ENCODE results near the gene CFAP45. TPM values are rescaled to one million over a fixed set of nuclear protein-coding genes. Genes with fewer than 3 reads are reported as not detected.

Gene CFAP45
- total RNA-seq, 1 experiment from 2014 or later, result 0.40 TPM

- Mint-ChIP-seq H3K36me3 (ENCODE audit: insufficient read depth, unreplicated experiment) (no peaks in the 10 kb centered on the region), H3K27ac (ENCODE audit: low read depth, unreplicated experiment) (no peak overlapping the region), H3K4me3 (ENCODE audit: unreplicated experiment) (no peak overlapping the region), H3K4me1 (ENCODE audit: insufficient read depth, unreplicated experiment) (peaks cover 12% of the 10 kb centered on the region), H3K9me3 (ENCODE audit: unreplicated experiment) (no peaks in the 10 kb centered on the region), H3K27me3 (ENCODE audit: insufficient read depth, unreplicated experiment) (no peaks in the 10 kb centered on the region)
- ChIA-PET POLR2A (no interaction called here), CTCF (interaction anchor here (0.6 to 52.4 kb wide), 7 partner anchors 14 to 154 kb away, joined by 3 to 1675 read pairs (median 5); partner anchors contain the start of gene IGSF9)
- no TSS peak for BruUV-seq (replicated peaks)
- no peak for DNase-seq (ENCODE audit: unreplicated experiment)
- intact Hi-C loops (cut with micrococcal nuclease), result loop anchor here (10.0 kb wide), 2 partner anchors 143 to 443 kb away; partner anchors contain the start of gene KCNJ10
- TF ChIP-seq CTCF (IDR thresholded peaks at IDR 0.05; ENCODE audit: unreplicated experiment), result no peak
Observed at GRCh38 chr1:159931795-159932173, 31.8 kb upstream of the CFAP45 start.

GRCh38 chr1:159931101-159931794 lies 31.3 kb upstream of the CFAP45 start:
- intact Hi-C loops (cut with micrococcal nuclease), result loop anchor here (10.0 kb wide), 2 partner anchors 144 to 444 kb away; partner anchors contain the start of gene KCNJ10
- TF ChIP-seq CTCF (IDR thresholded peaks at IDR 0.05; ENCODE audit: unreplicated experiment), result no peak
- CTCF ChIA-PET, result interaction anchor here (0.6 to 52.4 kb wide), 9 partner anchors 15 to 155 kb away, joined by 3 to 1675 read pairs (median 5); partner anchors contain the start of genes IGSF9 and PIGM
- no peak overlapping the region for H3K27ac Mint-ChIP-seq (ENCODE audit: low read depth, unreplicated experiment)
- H3K9me3 Mint-ChIP-seq (ENCODE audit: unreplicated experiment), result no peaks in the 10 kb centered on the region
- no peaks in the 10 kb centered on the region for H3K36me3 Mint-ChIP-seq (ENCODE audit: insufficient read depth, unreplicated experiment)
- H3K4me1 Mint-ChIP-seq (ENCODE audit: insufficient read depth, unreplicated experiment), result peaks cover 13% of the 10 kb centered on the region
- POLR2A ChIA-PET, result interaction anchor here (1.0 kb wide), 1 partner anchor 90 kb away, joined by 3 read pairs; no protein-coding TSS in a partner anchor
- no peak for DNase-seq (ENCODE audit: unreplicated experiment)
- H3K27me3 Mint-ChIP-seq (ENCODE audit: insufficient read depth, unreplicated experiment), result no peaks in the 10 kb centered on the region
- H3K4me3 Mint-ChIP-seq (ENCODE audit: unreplicated experiment), result no peak overlapping the region
- no TSS peak for BruUV-seq (replicated peaks)

- no peak for DNase-seq (ENCODE audit: unreplicated experiment)
- ChIA-PET CTCF (interaction anchor here (0.7 to 52.4 kb wide), 9 partner anchors 9 to 148 kb away, joined by 3 to 1675 read pairs (median 5); partner anchors contain the start of gene PIGM), POLR2A (interaction anchor here (1.0 kb wide), 2 partner anchors 89 to 150 kb away, joined by 3 read pairs; partner anchors contain the start of gene DUSP23)
- Mint-ChIP-seq H3K27ac (ENCODE audit: low read depth, unreplicated experiment) (no peak overlapping the region), H3K9me3 (ENCODE audit: unreplicated experiment) (no peaks in the 10 kb centered on the region), H3K4me3 (ENCODE audit: unreplicated experiment) (no peak overlapping the region), H3K4me1 (ENCODE audit: insufficient read depth, unreplicated experiment) (peaks cover 15% of the 10 kb centered on the region), H3K27me3 (ENCODE audit: insufficient read depth, unreplicated experiment) (no peaks in the 10 kb centered on the region), H3K36me3 (ENCODE audit: insufficient read depth, unreplicated experiment) (peaks cover under 1% of the 10 kb centered on the region)
- BruUV-seq (replicated peaks), result no TSS peak
- intact Hi-C loops (cut with micrococcal nuclease), result loop anchor here (10.0 kb wide), 2 partner anchors 144 to 444 kb away; partner anchors contain the start of gene KCNJ10
- no peak for TF ChIP-seq CTCF (IDR thresholded peaks at IDR 0.05; ENCODE audit: unreplicated experiment)
Observed at GRCh38 chr1:159930634-159931033, 30.7 kb upstream of the CFAP45 start.

GRCh38 chr1:159930216-159930615 lies 30.3 kb upstream of the CFAP45 start:
- Mint-ChIP-seq H3K36me3 (ENCODE audit: insufficient read depth, unreplicated experiment) (peaks cover 4% of the 10 kb centered on the region), H3K9me3 (ENCODE audit: unreplicated experiment) (no peaks in the 10 kb centered on the region), H3K4me3 (ENCODE audit: unreplicated experiment) (no peak overlapping the region), H3K27ac (ENCODE audit: low read depth, unreplicated experiment) (no peak overlapping the region), H3K4me1 (ENCODE audit: insufficient read depth, unreplicated experiment) (peaks cover 15% of the 10 kb centered on the region), H3K27me3 (ENCODE audit: insufficient read depth, unreplicated experiment) (no peaks in the 10 kb centered on the region)
- TF ChIP-seq CTCF (IDR thresholded peaks at IDR 0.05; ENCODE audit: unreplicated experiment), result no peak
- ChIA-PET POLR2A (interaction anchor here (1.0 kb wide), 2 partner anchors 89 to 150 kb away, joined by 3 read pairs; partner anchors contain the start of gene DUSP23), CTCF (interaction anchor here (0.6 to 52.4 kb wide), 11 partner anchors 9 to 733 kb away, joined by 3 to 1675 read pairs (median 5); partner anchors contain the start of gene PIGM)
- intact Hi-C loops (cut with micrococcal nuclease), result loop anchor here (10.0 kb wide), 2 partner anchors 145 to 445 kb away; partner anchors contain the start of gene KCNJ10
- BruUV-seq (replicated peaks), result no TSS peak
- no peak for DNase-seq (ENCODE audit: unreplicated experiment)

Data from MCF 10A (cell line).